A673 (cell line): ENCODE measurements around the gene NSD1. TPM values are rescaled to one million over a fixed set of nuclear protein-coding genes. Genes with fewer than 3 reads are reported as not detected.

Experiments
- BruUV-seq: library from RNA; stranded (reverse); fragments of 400-500 nt; replicated peaks from 2 replicates; lab custom pipeline; 2021; lab: Mats Ljungman, UMichigan
- CTCF ChIA-PET: fragments of 300-600 bp; sonication (Branson Sonifier 250); formaldehyde crosslinking; loops from one replicate; lab custom pipeline; 2022; ENCODE audit warnings: antibody characterized with exemption; lab: Charles Lee
- POLR2A ChIA-PET: fragments of 300-600 bp; sonication (Branson Sonifier 250); formaldehyde crosslinking; loops from one replicate; lab custom pipeline; 2022; ENCODE audit warnings: antibody characterized with exemption; ENCODE audit not compliant: low non-redundant PET; lab: Charles Lee
- DNase-seq: peaks from one replicate; pipeline ENCODE4 v3.0.0-alpha.2; 2015; ENCODE audit warnings: low spot score
- H3K27ac ChIP-seq: fragments of 200-600 bp; sonication (generic); 2 replicates; pipeline ENCODE4 v1.5.1; 2016; ENCODE audit warnings: mixed run types, low read depth, mild to moderate bottlenecking, mixed read lengths, antibody characterized with exemption, low read length; ENCODE audit not compliant: poor library complexity, severe bottlenecking
- H3K27me3 ChIP-seq: fragments of 200-600 bp; sonication (generic); replicated peaks from 2 replicates; pipeline ENCODE4 v1.6.1; 2017; ENCODE audit warnings: mixed run types, low read depth, mild to moderate bottlenecking, mixed read lengths, antibody characterized with exemption, low read length; ENCODE audit not compliant: insufficient read depth, poor library complexity
- H3K36me3 ChIP-seq: fragments of 200-600 bp; sonication (generic); 2 replicates; pipeline ENCODE4 v1.6.1; 2016; ENCODE audit warnings: mixed run types, mild to moderate bottlenecking, mixed read lengths, antibody characterized with exemption, low read length; ENCODE audit not compliant: insufficient read depth, poor library complexity, severe bottlenecking
- H3K4me1 ChIP-seq: fragments of 200-600 bp; sonication (generic); 2 replicates; pipeline ENCODE4 v1.6.1; 2017; ENCODE audit warnings: mixed run types, mild to moderate bottlenecking, mixed read lengths, antibody characterized with exemption, low read length; ENCODE audit not compliant: insufficient read depth, poor library complexity, severe bottlenecking
- H3K4me3 ChIP-seq: fragments of 200-600 bp; sonication (generic); 2 replicates; pipeline ENCODE4 v1.5.1; 2016; ENCODE audit warnings: low read depth, mixed run types, mild to moderate bottlenecking, mixed read lengths, low read length; ENCODE audit not compliant: poor library complexity, severe bottlenecking
- H3K9me3 ChIP-seq: fragments of 200-600 bp; sonication (generic); 2 replicates; pipeline ENCODE4 v1.6.1; 2016; ENCODE audit warnings: mixed run types, low read depth, mild to moderate bottlenecking, mixed read lengths, antibody characterized with exemption, low read length; ENCODE audit not compliant: poor library complexity, severe bottlenecking
- EZH2 ChIP-seq: fragments of 200-600 bp; sonication (generic); IDR thresholded peaks from 2 replicates; pipeline ENCODE4 v1.6.1; 2017; ENCODE audit warnings: borderline replicate concordance, low read depth, mild to moderate bottlenecking, mixed read lengths, antibody characterized with exemption, low read length; ENCODE audit not compliant: poor library complexity, severe bottlenecking
- intact Hi-C: fragments of 100-400 bp; cut with micrococcal nuclease; formaldehyde crosslinking; loops from one replicate; pipeline ENCODE4 v1.10.0; 2022; ENCODE audit not compliant: unreplicated experiment
- total RNA-seq: library from RNA; stranded (reverse); gene quantifications from 2 replicates; pipeline ENCODE4 v1.2.3, GENCODE V29; 2021
- TF ChIP-seq, protein P1 (sequence below): fragments of 300-800, 200-600 bp; sonication (generic); conservative IDR thresholded peaks from 2 replicates; pipeline ENCODE4 v1.5.1; 2017; ENCODE audit warnings: low read depth, mild to moderate bottlenecking, antibody characterized with exemption, low read length, moderate library complexity, mixed read lengths

NSD1 gene
- total RNA-seq, 1 experiment from 2014 or later = 74.3 TPM

DNA sequence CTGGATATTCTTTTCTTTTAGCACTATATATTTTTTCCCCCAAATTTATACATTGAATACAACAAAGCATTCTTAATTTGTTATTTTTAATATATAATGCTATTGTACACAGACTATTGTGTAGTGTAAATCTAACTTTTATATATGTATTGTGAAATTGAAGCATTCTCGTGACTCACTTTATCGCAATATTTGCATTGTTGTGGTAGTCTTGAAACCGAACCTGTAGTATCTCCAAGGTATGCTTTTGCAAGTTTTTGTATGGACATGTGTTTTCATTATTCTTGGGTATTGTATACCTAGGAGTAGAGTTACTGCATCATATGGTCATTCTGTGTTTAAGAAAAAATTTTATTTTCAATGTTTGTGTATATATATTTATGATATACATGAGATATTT is 49.6 kb downstream of the NSD1 start:
- POLR2A ChIA-PET = no interaction called here
- Histone ChIP-seq H3K27me3 (no peaks in the 10 kb centered on the region), H3K4me3 (no peak overlapping the region), H3K27ac (no peak overlapping the region), H3K4me1 (no peaks in the 10 kb centered on the region), H3K36me3 (no peaks in the 10 kb centered on the region), H3K9me3 (no peaks in the 10 kb centered on the region)
- CTCF ChIA-PET = no interaction called here
- no peak for TF ChIP-seq EZH2
- TF ChIP-seq, protein P1, sequence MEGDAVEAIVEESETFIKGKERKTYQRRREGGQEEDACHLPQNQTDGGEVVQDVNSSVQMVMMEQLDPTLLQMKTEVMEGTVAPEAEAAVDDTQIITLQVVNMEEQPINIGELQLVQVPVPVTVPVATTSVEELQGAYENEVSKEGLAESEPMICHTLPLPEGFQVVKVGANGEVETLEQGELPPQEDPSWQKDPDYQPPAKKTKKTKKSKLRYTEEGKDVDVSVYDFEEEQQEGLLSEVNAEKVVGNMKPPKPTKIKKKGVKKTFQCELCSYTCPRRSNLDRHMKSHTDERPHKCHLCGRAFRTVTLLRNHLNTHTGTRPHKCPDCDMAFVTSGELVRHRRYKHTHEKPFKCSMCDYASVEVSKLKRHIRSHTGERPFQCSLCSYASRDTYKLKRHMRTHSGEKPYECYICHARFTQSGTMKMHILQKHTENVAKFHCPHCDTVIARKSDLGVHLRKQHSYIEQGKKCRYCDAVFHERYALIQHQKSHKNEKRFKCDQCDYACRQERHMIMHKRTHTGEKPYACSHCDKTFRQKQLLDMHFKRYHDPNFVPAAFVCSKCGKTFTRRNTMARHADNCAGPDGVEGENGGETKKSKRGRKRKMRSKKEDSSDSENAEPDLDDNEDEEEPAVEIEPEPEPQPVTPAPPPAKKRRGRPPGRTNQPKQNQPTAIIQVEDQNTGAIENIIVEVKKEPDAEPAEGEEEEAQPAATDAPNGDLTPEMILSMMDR = no peak
- no peak for DNase-seq
- intact Hi-C loops = no loop called here
- no TSS peak for BruUV-seq

DNA sequence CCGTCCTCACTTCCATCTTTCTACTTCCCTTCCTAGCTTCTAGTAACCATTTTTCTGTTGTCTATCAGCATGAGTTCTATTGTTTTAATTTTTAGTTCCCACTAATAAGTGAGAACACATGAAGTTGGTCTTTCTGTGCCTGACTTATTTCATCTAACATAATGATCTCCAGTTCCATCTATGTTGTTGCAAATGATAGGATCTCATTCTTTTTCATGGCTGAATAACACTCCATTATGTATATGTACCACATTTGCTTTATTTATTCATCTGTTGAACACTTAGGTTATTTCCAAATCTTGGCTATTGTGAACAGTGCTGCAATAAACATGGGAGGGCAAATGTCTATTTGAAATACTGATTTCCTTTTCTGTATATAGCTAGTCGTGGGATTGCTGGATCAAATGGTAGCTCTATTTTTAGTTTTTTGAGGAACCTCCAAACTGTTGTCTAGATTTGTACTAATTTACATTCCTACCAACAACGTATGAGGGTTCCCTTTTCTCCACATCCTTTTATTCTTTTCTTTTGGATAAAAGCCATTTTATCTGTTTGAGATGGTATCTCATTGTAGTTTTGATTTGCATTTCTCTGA is 50.3 kb downstream of the NSD1 start:
- no peak overlapping the region for H3K4me3 ChIP-seq
- H3K4me1 ChIP-seq = no peaks in the 10 kb centered on the region
- CTCF ChIA-PET = no interaction called here
- H3K27ac ChIP-seq = no peak overlapping the region
- no TSS peak for BruUV-seq
- DNase-seq = no peak
- H3K9me3 ChIP-seq = no peaks in the 10 kb centered on the region
- no peaks in the 10 kb centered on the region for H3K36me3 ChIP-seq
- no peak for TF ChIP-seq EZH2
- TF ChIP-seq, protein P1 = no peak
- H3K27me3 ChIP-seq = no peaks in the 10 kb centered on the region
- intact Hi-C loops = no loop called here
- POLR2A ChIA-PET = no interaction called here

DNA sequence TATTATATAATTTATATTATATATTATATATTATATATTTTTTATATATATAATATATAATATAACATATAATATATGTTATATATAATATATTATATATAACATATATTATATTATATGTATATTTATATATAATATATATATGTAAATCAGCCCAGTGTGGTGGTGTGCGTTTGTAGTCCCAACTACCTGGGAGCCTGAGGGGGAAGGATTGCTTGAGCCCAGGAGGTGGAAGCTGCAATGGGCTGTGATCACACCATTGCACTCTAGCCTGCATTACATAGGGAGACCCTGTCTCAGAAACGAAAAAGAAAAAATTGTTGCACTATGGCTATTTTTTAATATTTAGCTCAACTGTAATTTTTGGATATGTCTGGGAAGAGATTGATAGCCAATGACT is 52.4 kb downstream of the NSD1 start:
- no peaks in the 10 kb centered on the region for H3K27me3 ChIP-seq
- no peaks in the 10 kb centered on the region for H3K4me1 ChIP-seq
- intact Hi-C loops = no loop called here
- ChIA-PET POLR2A (no interaction called here), CTCF (no interaction called here)
- no peaks in the 10 kb centered on the region for H3K36me3 ChIP-seq
- no peak overlapping the region for H3K4me3 ChIP-seq
- TF ChIP-seq EZH2 = no peak
- TF ChIP-seq, protein P1 = no peak
- no TSS peak for BruUV-seq
- no peak for DNase-seq
- H3K27ac ChIP-seq = no peak overlapping the region
- no peaks in the 10 kb centered on the region for H3K9me3 ChIP-seq
